Measurements from ENCODE around the gene DEF6. TPM values are rescaled to one million over a fixed set of nuclear protein-coding genes. Genes with fewer than 3 reads are reported as not detected.

The DEF6 gene
- total and polyA plus RNA-seq, 2 of the 8 experiments (the other 6 are each of a cell fraction or from before 2014, with no cell fraction given) = 3.3 to 4.1 TPM

DNA sequence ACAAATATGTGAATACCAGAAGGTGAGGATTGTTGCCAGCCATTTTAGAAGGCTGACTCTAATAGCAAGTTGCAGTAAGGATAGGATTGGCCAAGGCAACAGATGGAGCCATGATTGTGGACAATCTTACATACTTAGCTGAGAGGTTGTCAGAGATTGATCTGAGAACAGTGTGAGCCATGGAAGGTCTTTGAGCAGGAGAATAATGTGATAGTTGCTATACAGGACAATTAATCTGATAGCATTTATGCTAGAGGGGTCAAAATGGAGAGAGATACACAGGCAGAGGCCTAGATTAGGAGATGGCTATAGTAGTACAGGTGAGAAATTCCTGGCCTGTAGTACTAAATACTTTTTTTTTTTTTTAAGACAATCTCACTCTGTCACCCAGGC is 68.6 kb downstream of the DEF6 start (continued):
- TF ChIP-seq KDM4A (IDR thresholded peaks at IDR 0.05; ENCODE audit: low read depth, low read length, severe bottlenecking) (no peak), EP300 (IDR thresholded peaks at IDR 0.05; ENCODE audit: borderline replicate concordance in 1 of 2, low read depth in 2 of 2, low read length in 2 of 2) (no peak)
